ENCODE measurements around the gene CBLN3.
"Not testable (repeated sequence)": the region's sequence is repeated elsewhere in the genome, so short reads cannot be mapped to it uniquely, and the experiment has no call there.

CBLN3 gene

DNA sequence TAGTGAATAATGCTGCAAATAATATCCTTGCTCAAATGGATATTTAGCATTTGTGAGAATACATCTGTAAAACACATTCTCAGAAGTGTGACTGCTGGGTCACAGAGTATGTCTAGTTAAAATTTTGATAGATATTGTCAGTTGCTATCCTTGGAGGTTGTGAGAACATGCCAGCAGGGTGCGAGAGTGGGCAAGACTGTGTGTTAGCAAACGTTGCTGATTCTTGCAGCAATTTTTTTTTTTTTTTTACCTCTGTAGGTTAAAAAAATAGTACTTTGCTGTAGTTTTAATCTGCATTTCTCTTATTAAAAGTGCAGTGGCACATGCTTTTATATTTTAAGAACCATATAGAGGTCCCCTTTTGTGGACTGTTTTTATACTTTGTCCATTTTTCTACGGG, 35.2 kb downstream of the CBLN3 start:
- no peak for DNase-seq (ENCODE audit: insufficient read length, low spot score)
- no peak for FAIRE-seq
- no peak for TF ChIP-seq CTCF (IDR thresholded peaks at IDR 0.05; ENCODE audit: insufficient read depth, missing control alignments)

DNA sequence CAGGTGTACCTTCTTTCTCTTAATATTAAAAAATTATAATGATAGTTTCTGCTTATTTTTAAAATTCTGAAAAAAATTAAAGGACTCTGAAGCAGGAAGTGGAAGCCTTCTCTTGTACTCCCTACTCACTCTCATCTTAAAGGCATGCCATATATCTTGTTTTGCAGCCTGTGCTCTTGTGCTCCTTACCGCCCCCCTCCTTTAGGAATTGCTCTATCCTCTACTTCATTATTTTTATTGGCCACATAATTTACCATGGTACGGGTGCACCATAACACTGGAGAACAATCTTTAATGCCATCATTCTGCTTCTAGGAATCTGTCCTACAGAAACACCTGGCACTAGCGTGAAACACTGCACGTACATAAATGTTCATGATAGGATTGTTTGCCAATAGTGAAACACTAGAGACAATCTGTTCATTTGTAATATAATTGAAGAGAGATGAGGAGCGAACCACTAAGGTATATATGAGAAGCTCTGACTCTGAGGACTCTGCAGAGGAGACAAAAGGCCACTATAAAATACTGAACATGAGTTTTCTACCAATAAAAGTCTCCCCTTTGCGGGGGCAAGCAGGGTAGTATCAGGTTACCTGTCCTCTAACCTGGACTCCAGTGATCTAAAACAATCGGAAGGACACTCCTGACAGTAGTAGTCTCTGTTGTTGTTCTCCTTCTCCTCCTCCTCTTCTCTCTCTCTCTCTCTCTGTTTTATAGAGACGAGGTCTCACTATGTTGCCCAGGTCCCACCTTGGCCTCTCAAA, 37.0 kb downstream of the CBLN3 start:
- no peak for FAIRE-seq
- DNase-seq (ENCODE audit: insufficient read length, low spot score): no peak

GRCh38 chr14:24390701-24391468, 38.6 kb downstream of the CBLN3 start:
- no peak for FAIRE-seq

More for the DNA sequence above, 37.0 kb downstream of the CBLN3 start:
- no peak for TF ChIP-seq CTCF (IDR thresholded peaks at IDR 0.05; ENCODE audit: insufficient read depth, missing control alignments)

DNA sequence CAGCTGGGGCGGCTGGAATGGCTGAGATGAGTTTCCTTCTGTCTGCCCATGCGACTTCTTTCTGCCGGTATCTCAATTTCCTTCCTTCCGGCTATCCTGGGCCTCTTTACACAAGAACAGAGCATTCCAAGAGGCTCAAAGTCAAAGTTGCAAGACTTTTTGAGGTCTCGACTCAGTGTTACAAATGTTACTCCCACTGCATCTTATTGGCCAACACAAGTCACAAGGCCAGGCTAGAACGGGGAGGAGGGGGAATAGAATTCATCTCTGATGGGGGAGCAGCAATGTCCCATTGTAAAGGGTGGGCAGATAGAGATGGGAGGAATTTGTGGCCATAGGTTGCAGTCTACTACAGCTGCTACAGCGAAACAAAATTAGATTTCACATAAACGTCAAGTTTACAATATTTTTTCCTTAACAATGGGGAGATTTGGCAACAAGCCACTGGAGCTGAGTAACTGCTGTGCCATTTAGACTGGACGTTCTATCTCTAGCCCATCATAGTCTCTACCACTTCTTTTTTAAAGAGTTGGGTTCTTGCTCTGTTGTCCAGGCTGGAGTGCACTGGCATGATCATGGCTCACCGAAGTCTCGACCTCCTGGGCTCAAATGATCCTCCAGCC, 40.1 kb downstream of the CBLN3 start:
- TF ChIP-seq CTCF (IDR thresholded peaks at IDR 0.05; ENCODE audit: insufficient read depth, missing control alignments): no peak
- DNase-seq (ENCODE audit: insufficient read length, low spot score): no peak
- no peak for FAIRE-seq

More at GRCh38 chr14:24390701-24391468, 38.6 kb downstream of the CBLN3 start:
- TF ChIP-seq CTCF (IDR thresholded peaks at IDR 0.05; ENCODE audit: insufficient read depth, missing control alignments): no peak
- no peak for DNase-seq (ENCODE audit: insufficient read length, low spot score)

GRCh38 chr14:24388474-24389179, 40.8 kb downstream of the CBLN3 start:
- FAIRE-seq: no peak
- no peak for DNase-seq (ENCODE audit: insufficient read length, low spot score)
- TF ChIP-seq CTCF (IDR thresholded peaks at IDR 0.05; ENCODE audit: insufficient read depth, missing control alignments): no peak

DNA sequence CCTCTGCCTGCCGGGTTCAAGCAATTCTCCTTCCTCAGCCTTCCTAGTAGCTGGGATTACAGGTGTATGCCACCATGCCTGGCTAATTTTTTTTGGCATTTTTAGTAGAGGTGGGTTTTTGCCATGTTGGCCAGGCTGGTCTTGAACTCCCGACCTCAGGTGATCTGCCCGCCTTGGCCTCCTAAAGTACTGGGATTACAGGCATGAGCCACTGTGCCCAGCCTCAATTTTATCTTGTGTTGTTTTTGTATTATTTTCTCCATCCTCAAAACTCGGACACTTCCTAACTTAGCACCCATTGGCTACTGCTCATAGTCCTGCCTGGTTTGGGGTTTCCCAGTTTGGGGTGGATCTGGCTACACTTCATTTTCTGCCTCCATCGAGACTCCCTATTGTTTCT, 41.9 kb downstream of the CBLN3 start:
- DNase-seq (ENCODE audit: insufficient read length, low spot score); FAIRE-seq: not testable (repeated sequence)

DNA sequence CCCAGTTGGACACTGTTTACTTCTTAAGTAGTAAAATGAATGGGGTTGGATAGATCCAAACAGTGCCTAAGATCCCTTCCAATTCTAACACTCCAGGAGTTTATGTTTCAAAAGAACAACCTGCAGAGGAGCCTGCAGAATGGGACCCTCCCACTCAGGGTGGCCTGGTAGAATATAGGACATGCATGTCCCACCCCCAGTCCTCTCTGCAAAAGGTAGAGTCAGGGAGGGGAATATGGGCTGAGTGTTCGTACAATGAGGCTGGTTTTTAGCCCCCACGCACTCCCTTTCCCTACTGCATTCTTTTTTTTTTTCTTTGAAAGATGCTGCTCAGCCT, 42.5 kb downstream of the CBLN3 start:
- DNase-seq (ENCODE audit: insufficient read length, low spot score): no peak
- no peak for FAIRE-seq

More for the DNA sequence above, 42.5 kb downstream of the CBLN3 start:
- no peak for TF ChIP-seq CTCF (IDR thresholded peaks at IDR 0.05; ENCODE audit: insufficient read depth, missing control alignments)

Measured in D721Med (cell line).